Thyroid gland (tissue), 4 donors: Measurements from ENCODE around the gene SLC5A1.

ENCODE experiments used
- CTCF ChIP-seq, 6 experiments: fragments of 200-600 bp in 3 of 6; fragments of 450-650 bp in 3 of 6; sonication (generic) in 3 of 6; IDR thresholded peaks; one replicate each; pipeline ENCODE4 v1.5.1; 2016 to 2019; ENCODE audit warnings: antibody characterized with exemption in 6 of 6, mild to moderate bottlenecking in 2 of 6, inconsistent platforms in 1 of 6, moderate library complexity in 1 of 6
- POLR2A ChIP-seq, 2 donors: fragments of 450-650 bp; IDR thresholded peaks; one replicate each; pipeline ENCODE4 v1.6.1; 2017; ENCODE audit warnings: antibody characterized with exemption in 2 of 2, mild to moderate bottlenecking in 2 of 2, moderate library complexity in 1 of 2

DNA sequence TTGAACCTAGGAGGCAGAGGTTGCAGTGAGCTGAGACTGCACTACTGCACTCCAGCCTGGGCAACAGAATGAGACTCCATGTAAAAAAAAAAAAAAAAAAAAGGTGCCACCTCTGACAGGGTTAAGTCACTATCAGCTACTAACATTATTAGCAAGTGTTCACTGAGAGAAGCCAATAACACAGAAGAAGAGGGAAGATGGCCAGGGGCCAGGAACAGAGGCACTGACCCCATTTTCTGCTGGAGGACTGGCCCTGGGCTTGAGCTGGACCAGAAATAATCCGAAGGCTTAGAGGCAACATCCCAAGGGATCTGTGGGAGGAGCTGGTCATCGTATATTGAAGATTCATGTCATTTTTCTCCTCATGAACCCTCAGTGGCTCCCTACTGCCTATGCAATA lies 5.0 kb downstream of the SLC5A1 start:
- no peak for TF ChIP-seq CTCF (IDR thresholded peaks at IDR 0.05)
- TF ChIP-seq POLR2A (IDR thresholded peaks at IDR 0.05): no peak
